MV-4-11 (cell line): Measurements from ENCODE around the gene PSMD13.

ENCODE experiments used
- DNase-seq: peaks from one replicate; lab custom pipeline; 2025; lab: John Stamatoyannopoulos, UW

The PSMD13 gene

DNA sequence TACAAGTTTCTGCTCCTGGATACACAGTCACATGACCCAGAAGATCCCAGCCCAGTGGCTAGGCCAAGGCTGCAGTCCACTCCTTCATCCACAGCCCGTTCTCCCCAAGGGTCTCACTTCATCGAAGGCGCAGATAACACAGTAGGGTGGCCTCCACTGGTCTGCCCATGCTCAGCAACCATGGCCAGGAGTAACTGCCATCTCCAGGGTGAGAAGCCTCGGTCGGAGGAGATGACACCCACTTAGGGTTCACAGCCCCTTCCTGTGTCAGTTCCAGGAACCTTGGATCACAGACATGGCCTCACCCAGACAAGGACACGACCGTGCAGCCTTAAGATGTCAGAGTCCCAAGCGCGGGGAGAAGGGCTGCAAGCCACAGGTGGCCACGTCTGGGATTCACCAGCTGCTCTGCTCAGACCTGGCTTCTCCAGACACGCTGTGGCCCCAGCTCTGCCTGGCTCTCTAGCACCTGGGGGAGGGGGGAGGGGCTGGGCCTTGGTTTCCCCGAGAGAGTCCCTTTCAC, 32.1 kb upstream of the PSMD13 start:
- no peak for DNase-seq

DNA sequence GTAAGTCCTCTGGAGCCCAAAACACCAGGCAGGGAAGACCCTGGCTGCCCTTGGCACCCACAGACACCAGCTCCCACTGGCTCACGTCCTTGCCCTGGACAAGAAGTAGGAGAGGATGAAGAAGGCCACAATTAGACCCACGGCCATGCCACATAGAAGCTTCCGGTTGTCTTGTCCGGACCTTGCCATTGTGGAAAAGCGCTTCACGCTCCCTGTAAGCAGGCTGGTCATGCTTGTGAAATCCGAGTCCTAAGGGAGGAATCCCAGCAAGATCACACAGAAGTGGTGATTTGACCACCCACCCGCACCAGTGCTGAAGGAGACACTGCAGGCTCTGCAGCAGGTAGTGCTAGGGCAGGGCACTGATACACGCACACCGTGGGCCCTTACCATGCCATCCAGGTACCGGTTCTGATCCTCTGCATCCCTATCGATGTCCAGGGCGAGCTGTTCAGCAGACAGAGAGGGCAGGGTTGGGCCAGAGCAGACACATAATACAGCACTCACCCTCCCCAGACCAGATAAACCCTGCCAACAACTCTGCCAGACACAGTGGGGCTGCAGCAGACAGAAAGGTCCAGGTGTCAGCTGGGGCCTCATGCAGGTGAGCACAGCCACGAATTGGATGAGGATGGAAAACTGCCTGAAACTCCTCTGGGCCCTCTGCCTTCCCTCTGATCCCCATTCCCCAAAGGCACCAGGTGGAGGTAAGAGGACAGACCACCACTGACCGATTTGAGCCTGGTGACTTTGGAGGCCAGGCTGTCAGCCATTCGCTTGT, 31.4 kb upstream of the PSMD13 start:
- DNase-seq: no peak

DNA sequence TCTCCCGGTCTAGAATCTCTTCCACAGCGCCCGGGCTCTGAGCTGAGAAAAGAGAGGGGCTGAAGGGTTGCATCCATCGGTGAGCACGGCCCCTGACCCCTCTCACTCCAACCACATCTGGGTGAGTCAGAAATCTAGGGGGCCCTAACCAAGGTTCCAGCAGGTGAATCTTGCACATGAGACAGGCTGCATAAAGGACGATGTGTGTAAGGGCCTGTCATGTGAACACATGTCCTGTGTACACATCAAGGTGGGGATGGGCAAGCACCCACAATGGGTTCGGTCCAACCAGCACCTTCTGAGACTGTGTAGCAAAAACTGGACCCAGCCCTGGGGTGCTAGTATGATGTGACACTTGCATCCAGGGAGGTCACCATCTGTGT, 30.8 kb upstream of the PSMD13 start:
- DNase-seq: no peak

DNA sequence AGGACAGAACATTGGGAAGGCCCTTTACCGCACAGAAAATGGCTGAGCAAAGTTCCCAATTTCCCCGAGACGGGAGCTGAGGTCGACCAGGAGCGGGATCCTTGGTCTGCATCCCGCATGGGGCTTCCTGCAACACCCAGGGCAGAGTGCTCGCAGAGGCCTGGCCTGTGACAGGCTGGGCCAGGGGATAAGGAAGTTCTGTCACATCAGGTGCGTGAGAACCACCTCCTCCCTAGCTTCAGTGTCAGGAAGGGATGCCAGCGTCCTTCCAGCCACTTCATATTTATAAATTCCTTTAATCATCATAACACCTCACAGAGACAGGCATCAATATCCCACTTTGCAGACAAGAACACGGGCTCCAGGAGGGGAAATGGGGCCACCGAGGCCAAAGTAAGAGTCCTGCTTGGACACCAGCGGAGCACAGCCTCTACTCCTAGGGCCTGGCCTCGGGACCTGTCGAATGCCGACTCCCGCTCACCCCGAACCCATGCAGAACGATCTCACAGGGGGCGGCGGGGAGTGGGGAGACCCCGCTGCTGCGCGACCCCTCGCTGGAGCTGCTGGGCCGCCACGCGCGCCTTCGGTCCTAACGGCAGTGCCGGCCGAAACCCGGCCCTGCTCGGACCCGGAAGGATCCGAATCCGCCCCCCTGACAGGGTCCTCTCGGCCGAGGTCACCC, 30.1 kb upstream of the PSMD13 start:
- DNase-seq: peak; percentile 27

DNA sequence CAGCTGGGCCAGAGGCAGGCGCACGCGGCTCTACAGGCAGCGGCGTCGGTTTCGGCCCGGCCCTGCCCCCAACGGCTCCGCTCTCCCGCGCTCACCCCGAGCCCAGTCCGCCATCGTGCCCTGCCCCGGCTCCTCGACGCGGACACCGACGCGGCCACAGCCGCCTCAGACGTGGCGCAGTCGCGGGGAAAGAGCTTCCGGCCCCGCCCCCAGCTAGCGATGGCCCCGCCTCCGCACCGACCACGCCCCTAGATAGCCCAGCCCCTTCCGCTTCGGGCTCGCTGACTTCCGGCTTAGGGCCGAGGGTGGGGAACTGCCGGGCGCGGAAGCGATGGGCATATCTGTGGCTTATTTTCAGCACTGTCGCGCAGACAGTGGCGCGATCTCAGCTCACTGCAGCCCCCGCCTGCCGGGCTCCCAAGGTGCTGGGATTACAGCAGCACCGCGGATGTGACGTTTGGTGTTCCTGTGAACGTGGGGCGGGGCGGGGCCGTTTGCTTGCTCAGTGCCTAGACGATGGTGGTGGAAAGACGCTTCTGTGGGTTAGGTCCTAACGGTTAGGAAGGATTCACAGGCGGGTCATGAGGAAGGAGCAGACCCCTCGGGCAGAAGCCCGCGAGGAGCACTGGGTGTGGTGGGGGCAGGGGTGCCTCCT, 29.4 kb upstream of the PSMD13 start, which contains the start of the genes BET1L and RIC8A:
TSS of gene BET1L (minus strand) at position 192 of the 655 bp plus-strand sequence. CDS start at position 114, 78 bp downstream.
TSS of gene RIC8A (plus strand) at position 501 of the 655 bp plus-strand sequence. CDS start 1,147 bp downstream, outside the sequence.
- DNase-seq: peak; percentile 99

DNA sequence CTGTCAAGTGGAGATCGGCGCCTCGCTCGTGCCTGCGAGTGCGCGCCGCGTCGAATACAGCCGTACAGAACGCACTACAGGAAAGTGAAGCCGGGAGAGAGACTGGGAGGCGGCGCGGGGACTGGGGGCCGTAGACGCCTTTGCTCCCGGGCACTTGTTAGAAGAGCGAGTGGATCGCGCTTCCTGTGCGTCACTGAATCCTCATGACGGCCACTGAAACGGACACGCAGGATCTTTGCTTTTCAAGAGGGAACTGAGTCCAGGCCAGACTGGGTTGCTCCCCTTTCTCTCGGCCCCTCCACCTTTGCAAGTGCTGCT, 29.0 kb upstream of the PSMD13 start:
- peak; percentile 45 for DNase-seq

DNA sequence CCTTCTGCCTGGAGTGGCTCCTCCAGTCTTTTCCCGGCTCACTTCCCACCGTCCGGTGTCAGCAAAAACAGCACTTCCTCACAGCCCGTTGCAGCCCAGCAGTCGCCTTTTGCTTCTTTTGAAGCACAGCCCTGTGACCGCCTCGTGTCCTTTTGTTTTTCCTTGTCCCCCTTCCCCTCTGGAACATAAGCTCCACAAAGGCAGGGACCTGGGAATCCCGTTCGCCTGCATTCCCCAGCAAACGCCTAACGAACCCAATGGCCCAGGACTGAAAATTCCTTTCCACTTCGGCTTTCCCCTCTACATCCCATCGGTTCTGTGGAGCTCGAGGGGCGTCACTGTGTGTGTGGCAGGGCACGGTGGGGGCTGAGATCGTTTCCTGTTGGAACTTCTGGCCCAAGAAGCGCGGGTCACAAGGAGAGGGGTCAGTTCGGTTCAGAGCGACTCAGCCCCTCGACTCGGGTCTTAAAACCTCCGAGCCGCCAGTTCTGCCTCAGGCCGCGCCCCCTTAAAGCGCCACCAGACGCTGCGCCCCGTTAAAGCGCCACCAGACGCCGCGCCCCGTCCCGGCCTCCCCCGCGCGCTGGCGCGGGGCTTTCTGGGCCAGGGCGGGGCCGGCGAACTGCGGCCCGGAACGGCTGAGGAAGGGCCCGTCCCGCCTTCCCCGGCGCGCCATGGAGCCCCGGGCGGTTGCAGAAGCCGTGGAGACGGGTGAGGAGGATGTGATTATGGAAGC, 28.4 kb upstream of the PSMD13 start:
- DNase-seq: peak; percentile 66

DNA sequence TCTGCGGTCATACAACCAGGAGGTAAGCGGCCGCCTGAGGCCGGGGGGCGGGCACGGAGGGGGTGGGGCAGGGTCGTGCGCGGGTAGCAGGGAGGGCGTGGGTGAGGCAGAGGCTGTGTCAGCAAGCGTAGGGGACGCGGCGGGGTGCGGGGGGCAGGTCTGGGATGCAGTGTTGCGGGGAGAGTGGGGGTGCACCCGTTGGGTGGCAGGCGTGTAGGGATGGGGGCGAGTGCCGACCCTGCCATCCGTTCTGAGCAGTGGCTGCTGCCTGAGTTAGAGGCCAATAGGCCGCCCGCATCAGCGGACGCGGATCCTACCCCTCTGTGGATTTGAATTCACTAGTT, 27.9 kb upstream of the PSMD13 start:
- DNase-seq: no peak

DNA sequence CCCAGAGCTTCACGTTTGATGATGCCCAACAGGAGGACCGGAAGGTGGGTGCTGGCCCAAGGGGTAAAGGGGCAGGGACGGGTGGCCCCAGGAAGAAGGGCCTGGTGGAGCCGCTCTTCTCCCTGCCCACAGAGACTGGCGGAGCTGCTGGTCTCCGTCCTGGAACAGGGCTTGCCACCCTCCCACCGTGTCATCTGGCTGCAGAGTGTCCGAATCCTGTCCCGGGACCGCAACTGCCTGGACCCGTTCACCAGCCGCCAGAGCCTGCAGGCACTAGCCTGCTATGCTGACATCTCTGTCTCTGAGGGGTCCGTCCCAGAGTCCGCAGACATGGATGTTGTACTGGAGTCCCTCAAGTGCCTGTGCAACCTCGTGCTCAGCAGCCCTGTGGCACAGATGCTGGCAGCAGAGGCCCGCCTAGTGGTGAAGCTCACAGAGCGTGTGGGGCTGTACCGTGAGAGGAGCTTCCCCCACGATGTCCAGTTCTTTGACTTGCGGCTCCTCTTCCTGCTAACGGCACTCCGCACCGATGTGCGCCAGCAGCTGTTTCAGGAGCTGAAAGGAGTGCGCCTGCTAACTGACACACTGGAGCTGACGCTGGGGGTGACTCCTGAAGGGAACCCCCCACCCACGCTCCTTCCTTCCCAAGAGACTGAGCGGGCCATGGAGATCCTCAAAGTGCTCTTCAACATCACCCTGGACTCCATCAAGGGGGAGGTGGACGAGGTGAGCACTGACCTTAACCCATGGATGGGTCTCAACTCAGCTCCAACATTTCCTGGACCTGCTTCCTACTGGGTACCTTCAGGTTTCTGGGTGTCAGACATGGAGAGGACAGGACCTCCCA, 27.3 kb upstream of the PSMD13 start:
- DNase-seq: peak; percentile 40

DNA sequence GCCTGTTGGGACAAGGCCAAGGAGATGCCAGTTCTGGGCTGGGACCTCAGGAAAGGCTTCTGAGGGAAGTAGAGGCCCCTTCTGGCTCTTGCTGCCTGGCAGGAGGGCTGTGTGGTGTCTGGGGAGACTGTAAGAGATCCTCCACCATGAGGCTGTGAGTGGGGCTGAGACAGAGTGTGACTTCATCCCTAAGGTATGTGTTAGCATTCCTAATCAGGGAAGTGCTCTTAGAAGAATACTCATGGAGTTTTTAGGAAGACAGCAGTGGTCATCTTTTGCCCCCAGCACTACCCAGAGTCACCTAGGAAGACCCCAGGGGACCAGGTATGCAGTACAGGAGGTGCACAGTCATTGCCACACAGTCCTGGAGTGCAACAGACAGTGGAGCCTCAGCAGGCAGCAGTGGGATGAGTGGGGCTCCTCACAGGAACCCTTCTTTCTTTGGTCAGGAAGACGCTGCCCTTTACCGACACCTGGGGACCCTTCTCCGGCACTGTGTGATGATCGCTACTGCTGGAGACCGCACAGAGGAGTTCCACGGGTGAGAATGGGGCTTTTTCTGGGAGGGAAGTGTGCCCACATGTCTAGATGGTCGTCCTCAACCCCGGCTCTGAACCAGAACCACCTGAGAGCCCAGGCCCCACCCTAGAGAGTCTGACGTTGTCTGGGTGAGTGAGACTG, 26.5 kb upstream of the PSMD13 start:
- DNase-seq: no peak

DNA sequence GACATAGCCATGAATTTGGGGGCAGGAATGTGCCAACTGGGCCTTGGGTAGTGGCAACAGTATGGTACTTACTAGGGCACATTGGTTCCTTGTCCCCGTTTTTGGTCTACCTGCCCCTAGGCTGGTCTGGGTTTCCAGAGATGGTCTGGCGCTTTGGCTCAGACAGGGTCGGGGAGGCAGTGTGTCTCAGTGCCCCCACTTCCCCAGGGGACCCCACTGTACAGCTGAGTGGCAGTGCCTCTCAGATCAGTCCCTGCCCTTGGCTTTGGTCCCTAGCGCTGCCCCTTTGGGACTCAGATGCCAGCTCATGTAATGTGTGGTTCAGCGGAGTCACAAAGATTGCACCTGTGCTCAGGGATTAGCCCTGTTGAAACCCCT, 26.0 kb upstream of the PSMD13 start:
- no peak for DNase-seq

DNA sequence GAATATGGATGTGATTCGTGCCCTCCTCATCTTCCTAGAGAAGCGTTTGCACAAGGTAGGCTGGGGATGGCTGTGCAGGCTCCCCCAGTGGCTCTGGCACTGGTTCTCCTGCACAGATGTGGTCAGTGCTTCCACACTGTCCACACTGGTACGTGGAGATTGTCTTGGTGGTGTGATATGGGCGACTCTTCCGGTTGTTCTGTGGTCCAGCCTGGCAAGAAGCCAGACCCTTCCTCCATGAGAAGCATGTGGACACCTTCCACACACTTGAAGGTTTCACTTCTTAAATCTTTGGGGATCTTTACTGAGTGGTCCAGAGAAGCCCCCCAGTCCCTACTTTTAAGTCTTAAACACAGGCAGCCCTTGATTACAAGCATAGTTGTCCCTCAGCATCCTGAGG, 25.5 kb upstream of the PSMD13 start:
- DNase-seq: no peak

DNA sequence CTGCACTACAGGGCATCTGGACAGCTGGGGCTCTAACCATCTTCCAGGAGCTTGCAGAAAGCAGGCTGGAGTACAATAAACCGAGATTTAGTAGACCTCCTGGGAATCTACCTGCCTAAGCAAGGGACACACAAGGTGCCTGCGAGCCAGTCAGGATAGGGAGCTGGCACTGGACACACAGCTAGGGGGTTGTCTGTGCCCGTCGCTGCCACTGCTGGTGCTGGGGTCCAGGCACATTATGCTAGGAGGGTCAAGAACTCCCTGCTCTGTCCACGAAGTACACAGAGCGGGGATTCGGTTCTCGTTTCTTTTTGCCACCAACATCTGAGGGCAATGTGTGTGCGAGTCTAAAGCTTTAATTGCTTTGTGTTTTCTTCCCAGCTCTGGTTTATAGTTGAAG, 25.0 kb upstream of the PSMD13 start:
- DNase-seq: no peak

DNA sequence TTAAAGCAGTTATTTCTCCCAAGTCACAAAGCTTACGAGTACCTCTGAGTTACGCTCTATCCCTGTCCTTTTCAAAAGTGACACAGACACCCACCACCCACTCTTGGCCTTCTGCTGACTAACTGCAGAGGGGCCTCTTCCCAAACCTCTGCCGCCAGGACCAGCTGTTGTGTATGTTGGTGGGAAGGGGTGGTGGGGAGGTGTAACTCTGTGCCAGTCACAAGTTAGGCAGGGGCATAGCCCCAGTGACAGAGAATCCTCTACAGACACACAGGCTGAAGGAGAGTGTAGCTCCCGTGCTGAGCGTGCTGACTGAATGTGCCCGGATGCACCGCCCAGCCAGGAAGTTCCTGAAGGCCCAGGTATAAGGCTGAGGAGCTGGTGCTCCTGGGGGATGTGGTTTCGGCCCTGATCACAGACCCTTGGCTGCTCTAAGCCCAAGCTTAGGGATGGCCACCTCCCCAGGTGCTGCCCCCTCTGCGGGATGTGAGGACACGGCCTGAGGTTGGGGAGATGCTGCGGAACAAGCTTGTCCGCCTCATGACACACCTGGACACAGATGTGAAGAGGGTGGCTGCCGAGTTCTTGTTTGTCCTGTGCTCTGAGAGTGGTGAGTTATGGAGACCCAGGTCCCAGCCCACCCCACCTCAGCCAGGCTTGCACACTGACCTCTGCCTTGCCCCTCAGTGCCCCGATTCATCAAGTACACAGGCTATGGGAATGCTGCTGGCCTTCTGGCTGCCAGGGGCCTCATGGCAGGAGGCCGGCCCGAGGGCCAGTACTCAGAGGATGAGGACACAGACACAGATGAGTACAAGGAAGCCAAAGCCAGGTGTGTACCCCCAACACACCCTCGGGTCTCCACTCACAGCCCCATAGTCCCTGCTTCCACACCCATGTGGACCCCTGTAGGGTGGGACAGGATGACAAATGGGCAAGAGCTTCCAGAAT, 24.4 kb upstream of the PSMD13 start:
- no peak for DNase-seq

DNA sequence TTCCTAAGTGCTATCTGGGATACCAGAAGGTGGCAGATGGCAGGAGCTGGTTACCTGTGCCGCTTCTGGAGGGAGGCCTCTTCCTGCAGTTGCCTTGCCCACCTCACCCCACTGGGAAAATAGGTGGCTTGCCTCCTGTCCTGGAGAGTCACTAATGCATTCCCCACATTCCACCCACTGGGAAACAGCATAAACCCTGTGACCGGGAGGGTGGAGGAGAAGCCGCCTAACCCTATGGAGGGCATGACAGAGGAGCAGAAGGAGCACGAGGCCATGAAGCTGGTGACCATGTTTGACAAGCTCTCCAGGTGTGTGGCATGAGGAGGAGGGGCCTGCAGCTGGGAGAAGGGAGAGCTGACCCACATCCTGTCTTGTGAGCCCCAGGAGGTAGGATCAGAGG, 23.7 kb upstream of the PSMD13 start:
- DNase-seq: no peak

DNA sequence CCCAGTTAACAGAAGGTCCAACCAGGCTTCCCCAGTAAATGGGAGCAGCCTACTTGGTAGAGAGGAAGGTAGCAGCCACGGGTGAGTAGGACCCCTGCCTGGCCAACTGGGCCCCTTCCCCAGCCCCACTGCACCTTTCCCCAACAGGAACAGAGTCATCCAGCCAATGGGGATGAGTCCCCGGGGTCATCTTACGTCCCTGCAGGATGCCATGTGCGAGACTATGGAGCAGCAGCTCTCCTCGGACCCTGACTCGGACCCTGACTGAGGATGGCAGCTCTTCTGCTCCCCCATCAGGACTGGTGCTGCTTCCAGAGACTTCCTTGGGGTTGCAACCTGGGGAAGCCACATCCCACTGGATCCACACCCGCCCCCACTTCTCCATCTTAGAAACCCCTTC, 22.7 kb upstream of the PSMD13 start:
- DNase-seq: no peak

DNA sequence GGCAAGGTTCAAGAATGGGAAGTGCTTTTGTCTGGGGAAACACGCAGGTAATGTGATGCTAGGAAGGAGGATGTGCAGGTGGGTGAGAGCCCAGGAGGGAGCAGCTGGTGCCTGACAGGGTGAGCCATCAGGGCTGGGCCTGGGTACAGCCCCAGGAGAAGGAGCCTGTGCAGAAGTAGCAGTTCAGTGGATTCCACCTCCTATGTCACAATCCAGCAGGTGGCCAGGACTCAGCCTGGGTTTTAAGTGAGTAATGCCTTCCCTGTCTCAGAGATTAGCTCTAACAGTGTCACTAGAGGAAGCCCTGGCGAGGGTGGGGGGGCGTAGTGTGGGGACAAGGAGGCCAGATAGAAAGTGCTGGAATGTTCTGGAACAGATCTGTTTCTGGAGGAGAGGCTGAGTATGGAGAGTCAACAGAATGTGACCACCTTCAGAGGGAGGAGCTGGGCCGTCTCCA, 21.2 kb upstream of the PSMD13 start:
- peak; percentile 21 for DNase-seq

DNA sequence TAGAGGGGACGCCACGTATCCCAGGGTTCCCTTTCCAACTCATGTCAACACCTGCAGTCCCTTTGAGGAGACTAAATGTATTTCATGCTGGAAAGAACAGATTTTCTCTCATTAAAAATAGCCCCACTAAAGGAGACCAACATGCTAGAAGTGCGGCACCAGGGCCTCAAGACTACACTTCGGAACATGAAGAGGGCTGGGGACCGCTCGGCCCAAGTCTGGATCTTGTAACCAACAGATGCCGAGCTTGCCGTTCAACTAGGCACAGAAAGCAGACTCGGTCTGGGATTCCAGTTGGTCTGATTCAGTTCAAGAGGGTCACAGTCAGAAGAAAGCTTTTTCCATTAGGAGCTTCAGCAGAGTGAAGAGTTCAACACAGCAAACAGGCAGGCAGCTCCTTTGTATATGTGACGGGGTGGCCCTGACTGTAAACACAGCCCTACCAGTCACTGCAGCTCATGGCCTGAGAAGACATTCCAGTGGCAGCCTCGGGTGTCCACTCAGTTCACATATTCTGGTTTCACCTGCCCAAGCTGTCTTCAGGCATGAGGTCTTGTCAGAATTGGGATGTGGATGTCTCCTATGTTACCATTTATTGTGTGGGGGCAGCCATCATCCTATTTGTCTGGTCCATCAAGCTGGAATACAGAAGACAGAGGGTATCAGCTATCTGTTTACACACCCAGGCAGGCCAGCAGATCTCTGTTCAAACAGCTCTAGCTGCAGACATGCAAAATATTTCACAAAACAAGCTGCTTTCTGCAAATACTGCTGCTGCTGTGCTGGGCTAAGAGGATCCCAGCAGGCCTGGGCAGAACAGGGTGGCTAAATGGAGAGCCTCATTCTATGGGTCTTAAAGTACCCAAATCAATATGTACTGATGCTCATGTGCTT, 20.4 kb upstream of the PSMD13 start:
- DNase-seq: no peak

DNA sequence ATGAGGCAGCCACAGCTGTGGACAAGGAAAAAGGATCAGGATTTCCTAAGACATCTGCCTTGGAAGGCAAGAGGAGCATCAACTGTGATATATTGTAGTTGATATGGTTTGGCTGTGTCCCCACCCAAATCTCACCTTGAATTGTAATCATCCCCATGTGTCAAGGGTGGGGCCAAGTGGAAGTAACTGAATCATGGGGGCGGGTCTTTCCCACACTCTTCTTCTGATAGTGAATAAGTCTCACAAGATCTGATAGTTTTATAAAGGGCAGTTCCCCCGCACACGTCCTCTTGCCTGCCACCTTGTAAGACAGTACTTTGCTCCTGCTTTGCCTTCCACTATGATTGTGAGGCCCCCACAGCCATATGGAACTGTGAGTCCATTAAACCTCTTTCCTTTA, 19.1 kb upstream of the PSMD13 start:
- DNase-seq: no peak
